ENCODE data around the gene CSPG4. TPM values are rescaled to one million over a fixed set of nuclear protein-coding genes. Genes with fewer than 3 reads are reported as not detected.

The CSPG4 gene
- total and polyA plus RNA-seq, 2 donors (not counting 3 experiments of a cell fraction or from before 2014, with no cell fraction given): not detected

DNA sequence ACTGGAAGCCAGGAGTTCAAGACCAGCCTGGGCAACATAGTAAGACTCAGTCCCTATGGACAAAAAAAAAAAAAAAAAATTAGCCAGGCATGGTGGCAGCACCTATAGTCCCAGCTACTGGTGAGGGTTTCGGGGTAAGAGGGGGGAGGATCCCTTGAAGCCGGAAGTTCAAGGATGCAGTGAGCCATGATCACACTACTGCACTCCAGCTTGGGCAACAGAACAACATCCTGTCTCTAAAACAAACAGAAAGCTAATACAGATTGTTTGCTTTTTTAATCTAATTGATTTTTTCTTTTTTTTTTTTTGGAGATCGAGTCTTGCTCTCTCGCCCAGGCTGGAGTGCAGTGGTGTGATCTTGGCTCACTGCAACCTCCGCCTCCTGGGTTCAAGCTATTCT, 71.0 kb downstream of the CSPG4 start:
- DNase-seq (ENCODE audit: low read depth, low spot score) (no peak), FAIRE-seq (no peak)
- Histone ChIP-seq H4K20me1 (replicated peaks; ENCODE audit: control insufficient read depth, extremely low read depth, insufficient read depth, low read length) (no peaks in the 10 kb centered on the region), H3K9ac (replicated peaks; ENCODE audit: extremely low read depth, insufficient read depth, low read length) (no peak overlapping the region), H3K36me3 (ENCODE audit: control insufficient read depth in 2 of 2, extremely low read depth in 1 of 2, insufficient read depth in 2 of 2, low read length in 2 of 2) (no peaks in the 10 kb centered on the region), H3K4me2 (ENCODE audit: insufficient read depth, low read length) (no peak overlapping the region), H2AFZ (ENCODE audit: low read depth, low read length) (no peak overlapping the region), H3K4me3 (replicated peaks in 1 of 3; ENCODE audit: insufficient read depth in 1 of 3, low read depth in 1 of 3, low read length in 3 of 3) (no peak overlapping the region), H3K9me1 (replicated peaks; ENCODE audit: control insufficient read depth, extremely low read depth, insufficient read depth, low read length) (no peaks in the 10 kb centered on the region), H3K9me3 (replicated peaks; ENCODE audit: control insufficient read depth, insufficient read depth, low read length) (no peaks in the 10 kb centered on the region), H3K27me3 (ENCODE audit: control insufficient read depth in 2 of 2, insufficient read depth in 2 of 2, low read length in 2 of 2) (no peaks in the 10 kb centered on the region), H3K79me2 (ENCODE audit: control insufficient read depth, insufficient read depth, low read length) (peaks cover 10% of the 10 kb centered on the region), H3K27ac (ENCODE audit: insufficient read depth, low read depth, low read length) (no peak overlapping the region), H3K4me1 (ENCODE audit: control insufficient read depth, extremely low read depth, insufficient read depth, low read length) (peaks cover 27% of the 10 kb centered on the region)
- dilution Hi-C loops (cut with MboI; ENCODE audit: extremely low pct_ligation_motif_present, low sequenced_read_pairs): no loop called here
- TF ChIP-seq JUN (IDR thresholded peaks at IDR 0.05; ENCODE audit: borderline replicate concordance, insufficient read depth, insufficient read length, low read depth) (no peak), FOS (IDR thresholded peaks at IDR 0.05; ENCODE audit: borderline replicate concordance, insufficient read depth, low read length) (no peak), GATA2 (IDR thresholded peaks at IDR 0.05; ENCODE audit: insufficient read depth, insufficient read length, low read depth, low read length) (no peak), EZH2 (IDR thresholded peaks at IDR 0.05; ENCODE audit: borderline replicate concordance, low read depth, low read length, severe bottlenecking) (no peak), CTCF (IDR thresholded peaks at IDR 0.05; ENCODE audit: extremely low read depth in 1 of 2, insufficient read depth in 1 of 2, low read depth in 1 of 2, low read length in 2 of 2) (no peak)
- ChIA-PET POLR2A (interaction anchor here (0.6 kb wide), 1 partner anchor 109 kb away, joined by 3 read pairs; no protein-coding TSS in a partner anchor), CTCF (interaction anchor here (0.7 to 4.1 kb wide), 3 partner anchors 21 to 44 kb away, joined by 3 to 32 read pairs (median 3); no protein-coding TSS in a partner anchor)
- intact Hi-C loops (cut with micrococcal nuclease): loop anchor here (2.0 kb wide), 1 partner anchor 273 kb away; the partner anchor contains the start of gene MAN2C1
- BruUV-seq (replicated peaks): no TSS peak
